ENCODE results near the gene MINDY1. TPM values are rescaled to one million over a fixed set of nuclear protein-coding genes. Genes with fewer than 3 reads are reported as not detected.

The MINDY1 gene
- total RNA-seq, 4 donors from 2014 or later = 50.9 to 103 (median 90.4) TPM

DNA sequence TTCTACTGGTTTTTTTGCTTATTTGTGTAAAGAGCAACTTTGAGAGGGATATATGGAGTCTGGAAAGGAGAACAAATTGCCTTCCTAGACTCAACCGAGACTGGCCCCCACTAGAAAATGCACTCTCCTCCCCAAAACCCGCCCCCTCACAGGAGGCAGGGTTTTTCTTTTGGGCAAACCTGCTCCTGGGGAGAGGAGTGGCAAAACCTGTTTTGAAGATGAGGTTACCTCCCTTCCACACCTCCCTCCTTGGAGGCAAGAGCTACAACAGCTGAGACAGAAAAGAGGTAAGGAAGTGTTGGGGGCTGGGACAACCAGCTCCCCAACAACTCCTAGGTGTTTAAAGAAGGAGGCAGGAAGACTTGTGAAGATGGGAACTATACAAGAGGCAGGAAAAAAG is 29.7 kb upstream of the MINDY1 start, which contains the start of gene BNIPL:
TSS of gene BNIPL (plus strand) at position 231 of the 400 bp plus-strand sequence. CDS start at position 371, 140 bp downstream.
- Histone ChIP-seq H3K4me3 (replicated peaks in 1 of 3) (no peak within 1 kb of the TSS), H3K27me3 (no peaks in the 10 kb centered on the region), H3K36me3 (peaks cover 16 to 27% of the 10 kb centered on the region in 2 donors), H3K4me1 (peaks cover 5 to 6% of the 10 kb centered on the region in 2 donors), H3K27ac (peak within 1 kb of the TSS in 1 of 3 donors; percentile 30), H3K9me3 (no peaks in the 10 kb centered on the region)
- intact Hi-C loops (cut with DNase I) = no loop called here
- TF ChIP-seq, protein P1, sequence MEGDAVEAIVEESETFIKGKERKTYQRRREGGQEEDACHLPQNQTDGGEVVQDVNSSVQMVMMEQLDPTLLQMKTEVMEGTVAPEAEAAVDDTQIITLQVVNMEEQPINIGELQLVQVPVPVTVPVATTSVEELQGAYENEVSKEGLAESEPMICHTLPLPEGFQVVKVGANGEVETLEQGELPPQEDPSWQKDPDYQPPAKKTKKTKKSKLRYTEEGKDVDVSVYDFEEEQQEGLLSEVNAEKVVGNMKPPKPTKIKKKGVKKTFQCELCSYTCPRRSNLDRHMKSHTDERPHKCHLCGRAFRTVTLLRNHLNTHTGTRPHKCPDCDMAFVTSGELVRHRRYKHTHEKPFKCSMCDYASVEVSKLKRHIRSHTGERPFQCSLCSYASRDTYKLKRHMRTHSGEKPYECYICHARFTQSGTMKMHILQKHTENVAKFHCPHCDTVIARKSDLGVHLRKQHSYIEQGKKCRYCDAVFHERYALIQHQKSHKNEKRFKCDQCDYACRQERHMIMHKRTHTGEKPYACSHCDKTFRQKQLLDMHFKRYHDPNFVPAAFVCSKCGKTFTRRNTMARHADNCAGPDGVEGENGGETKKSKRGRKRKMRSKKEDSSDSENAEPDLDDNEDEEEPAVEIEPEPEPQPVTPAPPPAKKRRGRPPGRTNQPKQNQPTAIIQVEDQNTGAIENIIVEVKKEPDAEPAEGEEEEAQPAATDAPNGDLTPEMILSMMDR (IDR thresholded peaks at IDR 0.05) = no peak
- peak in 1 of 2 donors; percentile 10 for TF ChIP-seq POLR2A (IDR thresholded peaks at IDR 0.05)
- 30 to 38% methylated on average over 2 of the region's 2 CpGs for WGBS, 2 donors
- peak; percentile 63 to 64 for DNase-seq

DNA sequence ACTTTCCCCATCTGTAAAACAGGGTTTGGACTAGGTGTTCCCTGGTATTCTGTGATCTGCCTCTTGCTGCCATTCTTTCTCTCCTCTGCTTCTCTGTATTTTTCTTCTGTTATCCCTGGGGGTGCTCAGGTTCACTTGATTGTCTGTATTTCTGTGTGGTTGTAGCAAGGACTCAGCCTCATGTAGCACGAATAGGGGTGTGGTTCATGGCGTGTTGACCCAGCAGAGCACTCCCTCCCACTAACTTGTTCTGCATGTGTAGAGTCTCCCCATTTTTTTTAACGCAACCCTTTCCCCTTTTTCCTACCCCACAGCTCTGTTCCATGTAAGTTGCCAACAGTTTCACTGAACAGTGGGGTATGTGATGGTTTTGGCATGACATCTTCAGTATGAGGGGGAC is 28.5 kb upstream of the MINDY1 start:
- WGBS, 2 donors = 94 to 96% methylated on average over 3 of the region's 3 CpGs

DNA sequence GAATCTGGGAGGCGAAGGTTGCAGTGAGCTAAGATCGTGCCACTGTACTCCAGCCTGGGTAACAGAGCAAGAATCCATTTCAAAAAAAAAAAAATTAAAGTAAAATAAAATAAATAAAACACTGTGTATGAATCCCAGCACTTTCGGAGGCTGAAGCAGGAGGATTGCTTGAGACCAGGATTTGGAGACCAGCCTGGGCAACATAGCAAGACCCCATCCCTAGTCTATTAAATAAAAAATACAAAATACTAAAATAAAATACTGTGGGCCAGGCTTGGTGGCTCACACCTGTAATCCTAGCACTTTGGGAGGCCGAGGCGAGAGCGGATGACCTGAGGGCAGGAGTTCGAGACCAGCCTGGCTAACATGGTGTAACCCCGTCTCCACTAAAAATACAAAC is 25.5 kb upstream of the MINDY1 start:
- Histone ChIP-seq H3K4me1 (peaks cover 5 to 15% of the 10 kb centered on the region in 2 donors), H3K27ac (no peak overlapping the region), H3K9me3 (no peaks in the 10 kb centered on the region), H3K27me3 (no peaks in the 10 kb centered on the region), H3K36me3 (peaks cover 40 to 57% of the 10 kb centered on the region in 2 donors), H3K4me3 (replicated peaks in 1 of 3) (no peak overlapping the region)
- 94 to 98% methylated on average over 8 of the region's 8 CpGs for WGBS, 2 donors
- DNase-seq = no peak
- TF ChIP-seq, protein P1 (IDR thresholded peaks at IDR 0.05) = no peak
- no peak for TF ChIP-seq POLR2A (IDR thresholded peaks at IDR 0.05)
- intact Hi-C loops (cut with DNase I) = no loop called here

More for the DNA sequence above, 28.5 kb upstream of the MINDY1 start:
- no peak overlapping the region for H3K27ac ChIP-seq
- TF ChIP-seq, protein P1 (IDR thresholded peaks at IDR 0.05) = no peak
- TF ChIP-seq POLR2A (IDR thresholded peaks at IDR 0.05) = no peak
- DNase-seq = no peak
- H3K27me3 ChIP-seq = no peaks in the 10 kb centered on the region
- intact Hi-C loops (cut with DNase I) = no loop called here
- peaks cover 5 to 10% of the 10 kb centered on the region in 2 donors for H3K4me1 ChIP-seq
- no peaks in the 10 kb centered on the region for H3K9me3 ChIP-seq
- H3K36me3 ChIP-seq = peaks cover 22 to 37% of the 10 kb centered on the region in 2 donors
- no peak overlapping the region for H3K4me3 ChIP-seq (replicated peaks in 1 of 3)

DNA sequence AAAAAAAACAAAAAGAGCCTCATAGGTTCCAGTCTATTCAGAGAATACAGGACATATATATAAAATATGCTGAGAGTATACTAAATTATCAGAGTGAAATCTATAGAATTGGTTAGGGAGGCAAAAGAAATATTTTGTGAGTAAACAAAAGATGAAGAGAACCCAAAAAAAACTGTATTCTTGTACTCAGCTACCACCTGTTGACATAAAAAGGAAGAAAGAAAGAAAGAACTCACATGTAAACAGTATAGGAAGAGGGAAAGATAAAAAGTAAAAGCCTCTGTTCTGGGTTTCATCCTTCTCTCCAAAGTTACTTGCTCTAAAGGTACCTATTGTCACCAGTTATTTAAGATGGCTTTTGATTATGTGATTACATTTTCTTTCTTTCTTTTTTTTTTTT is 19.8 kb upstream of the MINDY1 start:
- Histone ChIP-seq H3K27me3 (no peaks in the 10 kb centered on the region), H3K4me3 (replicated peaks in 1 of 3) (no peak overlapping the region), H3K9me3 (no peaks in the 10 kb centered on the region), H3K27ac (no peak overlapping the region), H3K4me1 (peaks cover 10 to 39% of the 10 kb centered on the region in 2 donors), H3K36me3 (peaks cover 36 to 50% of the 10 kb centered on the region in 2 donors)
- no peak for DNase-seq
- intact Hi-C loops (cut with DNase I) = loop anchor here (10.0 kb wide), 1 partner anchor 128 kb away; the partner anchor contains the start of gene TNFAIP8L2
- TF ChIP-seq POLR2A (IDR thresholded peaks at IDR 0.05) = no peak
- TF ChIP-seq, protein P1 (IDR thresholded peaks at IDR 0.05) = no peak

DNA sequence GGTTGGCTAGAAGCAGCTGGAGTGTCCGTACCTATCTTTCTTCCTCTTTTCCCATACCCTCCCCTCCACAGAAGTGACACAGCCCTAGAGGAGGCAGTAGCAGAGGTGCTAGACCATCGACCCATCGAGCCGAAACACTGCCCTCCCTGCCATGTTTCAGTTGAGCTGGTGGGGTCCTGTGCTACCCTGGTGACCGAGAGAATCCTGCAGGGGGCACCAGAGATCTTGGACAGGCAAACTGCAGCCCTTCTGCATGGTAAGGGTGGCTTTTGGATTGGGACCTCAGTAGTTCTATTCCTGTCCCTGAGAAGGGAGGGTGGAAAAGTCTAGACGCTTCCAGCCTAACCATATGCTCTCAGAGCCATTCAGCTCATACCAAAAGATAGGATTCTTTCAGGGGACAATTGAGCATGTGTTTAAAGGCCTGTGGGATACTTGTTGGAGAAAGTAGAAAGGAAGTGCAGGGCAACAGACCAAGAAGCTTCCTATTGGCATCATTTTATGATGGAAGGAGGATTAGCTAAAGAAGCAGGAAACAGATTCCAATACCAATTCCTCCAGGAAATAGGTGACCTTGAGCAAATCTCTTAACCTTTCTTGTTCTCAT is 17.9 kb upstream of the MINDY1 start:
- Histone ChIP-seq H3K27ac (peak overlapping the region; percentile 3 to 80 (median 20)), H3K4me1 (peaks cover 10 to 29% of the 10 kb centered on the region in 2 donors), H3K27me3 (no peaks in the 10 kb centered on the region), H3K9me3 (no peaks in the 10 kb centered on the region), H3K36me3 (peaks cover 28 to 38% of the 10 kb centered on the region in 2 donors), H3K4me3 (replicated peaks in 1 of 3) (no peak overlapping the region)
- peak; percentile 81 to 84 for DNase-seq
- WGBS, 2 donors = 27 to 42% methylated on average over 5 to 6 of the region's 6 CpGs
- no peak for TF ChIP-seq POLR2A (IDR thresholded peaks at IDR 0.05)
- TF ChIP-seq, protein P1 (IDR thresholded peaks at IDR 0.05) = peak in 5 of 6 experiments; percentile 59 to 74 (median 67)
- intact Hi-C loops (cut with DNase I) = loop anchor here (10.0 kb wide), 1 partner anchor 130 kb away; the partner anchor contains the start of gene TNFAIP8L2

Measured in thyroid gland (tissue), 4 donors.